IPS DF 19.7 (cell line): ENCODE measurements around the gene ARHGAP28.

Source experiments
- DNase-seq: peaks from one replicate; pipeline ENCODE4 v3.0.0-alpha.2; 2013; ENCODE audit warnings: low read depth, low spot score

The ARHGAP28 gene

GRCh38 chr18:6959110-6959509 lies 229.6 kb downstream of the ARHGAP28 start:
- DNase-seq, result no peak

GRCh38 chr18:6960124-6960523 lies 230.6 kb downstream of the ARHGAP28 start:
- no peak for DNase-seq

DNA sequence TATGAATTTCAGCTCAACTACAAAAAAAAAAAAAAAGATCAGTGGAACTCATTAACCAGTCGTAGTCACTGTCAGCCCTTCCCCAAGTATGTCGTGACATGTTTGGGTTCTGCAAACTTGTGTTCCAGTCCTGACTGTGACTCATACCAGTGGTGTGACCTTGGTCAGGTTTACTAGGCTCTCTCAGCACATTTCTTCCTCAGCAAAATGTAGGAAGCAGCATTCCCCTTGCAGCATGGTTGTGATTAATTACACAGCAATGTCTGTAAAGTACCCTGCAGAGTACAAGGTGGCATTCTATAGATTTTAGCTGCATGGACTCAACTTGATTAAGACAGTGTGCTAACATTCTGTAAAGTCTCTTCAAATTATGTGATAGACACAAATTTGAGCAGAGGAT lies 231.1 kb downstream of the ARHGAP28 start:
- DNase-seq, result no peak

DNA sequence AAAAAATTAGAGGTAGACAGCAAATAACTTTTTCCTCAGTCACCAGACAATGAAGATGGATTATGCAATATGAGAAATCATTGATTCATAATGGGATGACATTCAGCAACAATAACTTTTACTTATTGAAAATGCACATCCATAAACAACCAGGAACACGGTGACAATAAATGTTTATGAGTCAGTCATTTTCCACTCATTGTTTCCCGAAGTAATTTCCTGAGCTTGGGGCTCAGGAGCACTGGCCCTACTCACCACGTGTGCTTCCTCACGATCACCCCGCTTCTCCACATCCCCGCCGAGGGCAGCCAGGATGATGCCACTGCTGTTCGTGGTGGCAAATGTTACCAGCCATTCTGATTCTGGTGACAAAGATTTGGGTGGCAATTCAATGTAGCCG lies 231.8 kb downstream of the ARHGAP28 start:
- DNase-seq, result no peak

DNA sequence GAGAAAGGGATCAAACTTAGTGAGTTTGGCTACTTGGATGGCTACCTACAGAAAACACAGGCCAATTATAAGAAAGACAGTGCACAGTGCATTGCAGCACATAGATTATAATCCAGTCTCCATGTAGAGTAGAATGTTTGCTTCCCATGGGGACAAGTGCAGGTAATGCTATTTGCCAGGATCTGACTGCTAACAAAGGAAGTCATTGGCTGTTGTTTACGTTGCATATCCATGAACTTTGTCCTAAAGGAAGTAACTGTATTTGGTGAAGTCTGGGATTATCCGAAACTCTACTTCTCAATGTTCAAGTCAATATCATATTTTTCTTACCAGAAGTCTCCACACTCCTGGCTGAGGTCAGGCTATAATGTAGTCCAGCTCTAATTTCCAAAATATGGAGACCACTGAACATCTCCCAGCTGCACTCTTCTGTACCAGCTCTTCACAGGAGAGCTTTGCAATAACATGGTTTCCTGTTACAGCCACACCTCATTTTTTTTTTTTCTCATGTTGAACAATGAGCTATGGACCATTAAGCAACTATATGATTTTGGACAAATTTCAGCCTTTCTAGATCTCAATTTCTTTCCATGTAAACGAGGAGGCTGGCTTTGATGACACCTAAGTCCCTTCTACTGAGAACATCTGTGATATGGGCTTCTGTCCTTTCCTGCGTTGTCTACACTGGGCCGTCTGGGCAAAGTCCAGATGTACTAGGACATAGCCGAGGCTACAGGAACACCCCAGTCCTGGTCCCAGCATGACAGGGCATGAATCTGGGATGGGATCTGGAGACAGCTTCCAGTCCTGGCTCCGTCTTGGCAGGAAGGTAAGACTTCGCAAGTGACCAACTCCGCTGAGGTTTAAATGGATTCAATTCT lies 233.3 kb downstream of the ARHGAP28 start:
- DNase-seq, result no peak

DNA sequence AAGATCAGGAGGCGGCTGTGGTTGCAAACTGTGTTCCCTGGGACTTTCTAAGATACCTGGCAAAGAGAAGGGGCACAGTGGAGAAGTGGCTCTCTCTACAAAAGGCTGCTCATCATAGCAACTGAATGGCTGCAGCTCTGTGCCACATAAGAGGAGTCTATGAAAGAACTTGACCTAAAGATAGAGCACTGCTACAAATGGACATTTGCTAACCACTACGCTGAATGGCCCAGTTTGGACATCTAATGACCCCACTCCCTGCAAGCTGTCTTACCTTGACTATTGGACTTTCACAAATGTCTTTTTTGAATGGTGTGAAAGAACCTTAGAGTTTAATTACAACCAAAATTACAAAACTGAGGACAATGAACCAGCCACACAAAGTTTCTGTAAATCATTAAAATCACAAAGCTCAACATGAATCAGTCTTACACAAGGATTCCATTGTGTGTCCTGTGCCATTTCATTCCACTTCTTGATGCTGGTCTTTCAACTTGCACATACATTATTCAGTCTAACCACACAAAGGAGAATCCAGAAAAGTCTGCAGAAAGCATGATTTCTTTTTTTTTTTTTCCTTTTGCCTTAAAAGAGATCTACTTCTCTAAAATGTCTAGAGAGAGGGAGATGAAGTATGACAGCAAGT lies 234.1 kb downstream of the ARHGAP28 start:
- DNase-seq, result no peak
